ENCODE measurements around the gene GULP1. TPM values are rescaled to one million over a fixed set of nuclear protein-coding genes. Genes with fewer than 3 reads are reported as not detected.

The GULP1 gene
- total and polyA plus RNA-seq, 2 experiments from 2014 or later, result 28.3 to 41.2 TPM

- no peak overlapping the region for H3K27ac ChIP-seq
- DNase-seq (ENCODE audit: low read depth in 1 of 2, low spot score in 1 of 2), result no peak
- no peaks in the 10 kb centered on the region for H3K36me3 ChIP-seq
- no peak for TF ChIP-seq CTCF (IDR thresholded peaks at IDR 0.05; ENCODE audit: low read depth, low read length)
- H3K4me3 ChIP-seq, result no peak overlapping the region
- no peaks in the 10 kb centered on the region for H3K27me3 ChIP-seq
- no peaks in the 10 kb centered on the region for H3K9me3 ChIP-seq (ENCODE audit: low read depth)
- H3K4me1 ChIP-seq (ENCODE audit: low read depth), result peaks cover 18% of the 10 kb centered on the region
These were observed 219.7 kb downstream of the GULP1 start for GRCh38 chr2:188511346-188511745.

GRCh38 chr2:188512456-188512855 is 220.8 kb downstream of the GULP1 start:
- H3K4me3 ChIP-seq, result no peak overlapping the region
- TF ChIP-seq CTCF (IDR thresholded peaks at IDR 0.05; ENCODE audit: low read depth, low read length), result peak; percentile 49
- peak; percentile 50 to 81 for DNase-seq (ENCODE audit: low read depth in 1 of 2, low spot score in 1 of 2)

GRCh38 chr2:188515918-188516317 is 224.2 kb downstream of the GULP1 start:
- DNase-seq (ENCODE audit: low read depth in 1 of 2, low spot score in 1 of 2), result no peak
- H3K4me1 ChIP-seq (ENCODE audit: low read depth), result peaks cover 25% of the 10 kb centered on the region
- H3K4me3 ChIP-seq, result no peak overlapping the region
- H3K9me3 ChIP-seq (ENCODE audit: low read depth), result no peaks in the 10 kb centered on the region
- TF ChIP-seq CTCF (IDR thresholded peaks at IDR 0.05; ENCODE audit: low read depth, low read length), result no peak
- H3K36me3 ChIP-seq, result no peaks in the 10 kb centered on the region
- no peaks in the 10 kb centered on the region for H3K27me3 ChIP-seq
- H3K27ac ChIP-seq, result peak overlapping the region; percentile 11

More at GRCh38 chr2:188512456-188512855, 220.8 kb downstream of the GULP1 start:
- Histone ChIP-seq H3K9me3 (ENCODE audit: low read depth) (no peaks in the 10 kb centered on the region), H3K36me3 (no peaks in the 10 kb centered on the region), H3K27me3 (no peaks in the 10 kb centered on the region), H3K27ac (no peak overlapping the region), H3K4me1 (ENCODE audit: low read depth) (peaks cover 25% of the 10 kb centered on the region)

- Histone ChIP-seq H3K36me3 (no peaks in the 10 kb centered on the region), H3K27ac (peak overlapping the region; percentile 90), H3K4me1 (ENCODE audit: low read depth) (peaks cover 25% of the 10 kb centered on the region), H3K27me3 (no peaks in the 10 kb centered on the region), H3K4me3 (no peak overlapping the region), H3K9me3 (ENCODE audit: low read depth) (no peaks in the 10 kb centered on the region)
- peak in 1 of 2 donors; percentile 65 for DNase-seq (ENCODE audit: low read depth in 1 of 2, low spot score in 1 of 2)
- no peak for TF ChIP-seq CTCF (IDR thresholded peaks at IDR 0.05; ENCODE audit: low read depth, low read length)
These were observed 226.0 kb downstream of the GULP1 start for GRCh38 chr2:188517549-188518215.

- no peak for TF ChIP-seq CTCF (IDR thresholded peaks at IDR 0.05; ENCODE audit: low read depth, low read length)
- Histone ChIP-seq H3K36me3 (no peaks in the 10 kb centered on the region), H3K27me3 (no peaks in the 10 kb centered on the region), H3K9me3 (ENCODE audit: low read depth) (no peaks in the 10 kb centered on the region), H3K27ac (peak overlapping the region; percentile 90), H3K4me1 (ENCODE audit: low read depth) (peaks cover 25% of the 10 kb centered on the region), H3K4me3 (no peak overlapping the region)
- peak in 1 of 2 donors; percentile 51 for DNase-seq (ENCODE audit: low read depth in 1 of 2, low spot score in 1 of 2)
These were observed 226.7 kb downstream of the GULP1 start for GRCh38 chr2:188518381-188518780.

Data from cardiac muscle cell (in vitro differentiated cells and primary cell).